HCT116 (cell line): ENCODE results near the gene WWOX.

Experiments
- CEBPB ChIP-seq: IDR thresholded peaks from 2 replicates; pipeline ENCODE4 v1.6.1; 2012; ENCODE audit warnings: low read depth
- EZH2phosphoT487 ChIP-seq: fragments of 200-600 bp; IDR thresholded peaks from 2 replicates; pipeline ENCODE4 v1.6.1; 2018; ENCODE audit warnings: antibody characterized with exemption, borderline replicate concordance
- JUND ChIP-seq: IDR thresholded peaks from 2 replicates; pipeline ENCODE4 v1.6.1; 2012
- POLR2A ChIP-seq: IDR thresholded peaks from 2 replicates; pipeline ENCODE4 v1.7.0; 2011; ENCODE audit warnings: borderline replicate concordance; ENCODE audit not compliant: insufficient read depth, insufficient read length; ENCODE audit errors: extremely low read depth
- POLR2AphosphoS5 ChIP-seq: IDR thresholded peaks from 2 replicates; pipeline ENCODE4 v1.6.1; 2011; ENCODE audit warnings: mild to moderate bottlenecking, low read depth, low read length, moderate library complexity
- SP1 ChIP-seq: IDR thresholded peaks from 2 replicates; pipeline ENCODE4 v1.6.1; 2012; ENCODE audit warnings: low read depth
- TF ChIP-seq, protein P1 (sequence below), 3 experiments: fragments of 200-600 bp in 1 of 3; sonication (generic) in 1 of 3; IDR thresholded peaks in 2 of 3; conservative IDR thresholded peaks in 1 of 3; 2 replicates each; pipeline ENCODE4 v1.5.1; 2012 to 2017; ENCODE audit warnings: low read depth in 2 of 3, low read length in 2 of 3, antibody characterized with exemption in 1 of 3, borderline replicate concordance in 1 of 3, control low read depth in 1 of 3, mild to moderate bottlenecking in 1 of 3, mixed read lengths in 1 of 3, mixed run types in 1 of 3, moderate library complexity in 1 of 3; ENCODE audit not compliant: insufficient read depth in 1 of 3

DNA sequence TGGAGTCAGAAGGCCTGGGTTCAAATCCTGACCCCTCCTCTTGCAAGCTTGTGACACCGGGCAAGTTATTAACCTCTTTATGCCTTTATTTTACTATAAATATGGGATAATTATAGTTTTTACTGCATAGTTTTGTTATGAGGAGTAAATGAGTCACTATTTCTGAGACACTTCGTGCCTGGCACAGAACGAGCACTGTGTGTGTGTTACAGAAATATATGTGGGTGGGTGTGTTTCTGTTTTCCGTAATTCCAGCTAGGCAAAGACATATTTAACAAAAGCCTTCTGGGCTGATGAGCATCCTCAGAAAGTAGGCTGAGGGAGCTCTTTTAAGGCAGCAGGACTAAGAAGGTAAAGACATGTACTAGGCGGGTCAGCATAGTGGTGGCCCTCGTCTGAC lies 1083.2 kb downstream of the WWOX start:
- no peak for TF ChIP-seq POLR2AphosphoS5
- TF ChIP-seq POLR2A: no peak
- TF ChIP-seq, protein P1, sequence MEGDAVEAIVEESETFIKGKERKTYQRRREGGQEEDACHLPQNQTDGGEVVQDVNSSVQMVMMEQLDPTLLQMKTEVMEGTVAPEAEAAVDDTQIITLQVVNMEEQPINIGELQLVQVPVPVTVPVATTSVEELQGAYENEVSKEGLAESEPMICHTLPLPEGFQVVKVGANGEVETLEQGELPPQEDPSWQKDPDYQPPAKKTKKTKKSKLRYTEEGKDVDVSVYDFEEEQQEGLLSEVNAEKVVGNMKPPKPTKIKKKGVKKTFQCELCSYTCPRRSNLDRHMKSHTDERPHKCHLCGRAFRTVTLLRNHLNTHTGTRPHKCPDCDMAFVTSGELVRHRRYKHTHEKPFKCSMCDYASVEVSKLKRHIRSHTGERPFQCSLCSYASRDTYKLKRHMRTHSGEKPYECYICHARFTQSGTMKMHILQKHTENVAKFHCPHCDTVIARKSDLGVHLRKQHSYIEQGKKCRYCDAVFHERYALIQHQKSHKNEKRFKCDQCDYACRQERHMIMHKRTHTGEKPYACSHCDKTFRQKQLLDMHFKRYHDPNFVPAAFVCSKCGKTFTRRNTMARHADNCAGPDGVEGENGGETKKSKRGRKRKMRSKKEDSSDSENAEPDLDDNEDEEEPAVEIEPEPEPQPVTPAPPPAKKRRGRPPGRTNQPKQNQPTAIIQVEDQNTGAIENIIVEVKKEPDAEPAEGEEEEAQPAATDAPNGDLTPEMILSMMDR (IDR thresholded peaks at IDR 0.05 in 2 of 3, conservative IDR thresholded peaks at IDR 0.05 in 1 of 3; ENCODE audit: borderline replicate concordance in 1 of 3, insufficient read depth in 1 of 3, low read depth in 2 of 3, low read length in 2 of 3): no peak
- TF ChIP-seq CEBPB: no peak
- no peak for TF ChIP-seq SP1
- TF ChIP-seq EZH2phosphoT487: no peak
- no peak for TF ChIP-seq JUND
